ENCODE results near the gene GTF3C1.

Gene GTF3C1

GRCh38 chr16:27482397-27483087, 67.2 kb downstream of the GTF3C1 start:
- DNase-seq, result no peak

GRCh38 chr16:27481282-27481934, 68.3 kb downstream of the GTF3C1 start:
- DNase-seq, result no peak

GRCh38 chr16:27480761-27481160, 69.0 kb downstream of the GTF3C1 start:
- no peak for DNase-seq

- no peak for DNase-seq
Observed at GRCh38 chr16:27476240-27476639, 73.5 kb downstream of the GTF3C1 start.

- no peak for DNase-seq
Observed at GRCh38 chr16:27475561-27475960, 74.2 kb downstream of the GTF3C1 start.

- DNase-seq, result no peak
Observed at GRCh38 chr16:27474921-27475320, 74.8 kb downstream of the GTF3C1 start.

- DNase-seq, result no peak
Observed at GRCh38 chr16:27474041-27474440, 75.7 kb downstream of the GTF3C1 start.

GRCh38 chr16:27473101-27473900, 76.4 kb downstream of the GTF3C1 start:
- no peak for DNase-seq

- DNase-seq, result no peak
Observed at GRCh38 chr16:27472091-27473020, 77.4 kb downstream of the GTF3C1 start.

GRCh38 chr16:27471661-27472060, 78.1 kb downstream of the GTF3C1 start:
- no peak for DNase-seq

GRCh38 chr16:27470567-27471431, 78.9 kb downstream of the GTF3C1 start:
- no peak for DNase-seq

GRCh38 chr16:27468941-27469531, 80.7 kb downstream of the GTF3C1 start:
- no peak for DNase-seq

GRCh38 chr16:27465483-27465879, 84.2 kb downstream of the GTF3C1 start:
- DNase-seq, result no peak

GRCh38 chr16:27464626-27465482, 84.9 kb downstream of the GTF3C1 start:
- no peak for DNase-seq

- peak in 1 of 2 experiments; percentile 44 for DNase-seq
Observed at GRCh38 chr16:27463741-27464591, 85.7 kb downstream of the GTF3C1 start.

GRCh38 chr16:27462846-27463682, 86.6 kb downstream of the GTF3C1 start:
- DNase-seq, result no peak

- DNase-seq, result no peak
Observed at GRCh38 chr16:27462200-27462845, 87.4 kb downstream of the GTF3C1 start.

Measured in activated CD4-positive, alpha-beta T cell treated with anti-CD3 and anti-CD28 coated beads, Interleukin-2, amount 50 U/mL, for 48 hours (primary cell).